DMS53 (cell line): ENCODE results near the gene CCDC171.
"Not testable (repeated sequence)": the region's sequence is repeated elsewhere in the genome, so short reads cannot be mapped to it uniquely, and the experiment has no call there.

Experiments used
- DNase-seq: peaks from one replicate; lab custom pipeline; 2025; lab: John Stamatoyannopoulos, UW

The CCDC171 gene

DNA sequence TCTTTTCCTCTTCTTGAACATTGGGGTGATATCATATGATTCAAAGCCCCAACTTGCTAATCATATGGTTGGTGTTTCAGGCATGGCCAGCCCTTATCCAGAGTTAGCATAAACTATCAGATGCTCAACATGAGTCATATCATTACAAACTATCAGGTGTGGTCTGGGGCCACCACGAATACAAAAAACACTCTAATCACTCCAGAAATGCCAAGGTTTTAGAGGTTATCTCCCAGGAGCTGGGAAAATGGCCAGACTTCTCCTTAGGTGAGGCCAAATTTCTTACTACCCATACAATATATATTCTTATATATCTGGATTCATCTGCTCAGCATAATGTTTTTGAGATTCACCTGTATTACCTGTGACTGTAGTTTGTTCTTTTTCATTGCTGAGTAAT is 210.5 kb downstream of the CCDC171 start:
- no peak for DNase-seq

DNA sequence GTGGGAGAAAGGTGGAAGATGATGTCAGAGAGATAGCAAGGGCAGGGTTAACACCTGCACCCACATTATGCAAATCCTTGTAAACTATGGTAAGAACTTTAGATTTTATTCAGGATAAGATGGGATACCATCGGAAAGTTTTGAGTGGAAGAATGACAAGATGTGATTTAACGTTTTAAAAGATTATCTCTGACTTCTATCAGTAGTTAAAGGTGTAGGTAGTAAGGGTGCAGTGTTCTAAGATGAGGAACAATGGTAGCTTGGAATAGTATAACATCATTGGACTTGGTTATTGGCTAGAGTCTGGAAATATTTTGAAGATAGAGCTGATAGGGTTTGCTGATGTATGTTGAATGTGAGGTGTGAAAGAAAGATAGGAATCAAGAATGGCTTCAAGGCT is 211.3 kb downstream of the CCDC171 start:
- DNase-seq = no peak

DNA sequence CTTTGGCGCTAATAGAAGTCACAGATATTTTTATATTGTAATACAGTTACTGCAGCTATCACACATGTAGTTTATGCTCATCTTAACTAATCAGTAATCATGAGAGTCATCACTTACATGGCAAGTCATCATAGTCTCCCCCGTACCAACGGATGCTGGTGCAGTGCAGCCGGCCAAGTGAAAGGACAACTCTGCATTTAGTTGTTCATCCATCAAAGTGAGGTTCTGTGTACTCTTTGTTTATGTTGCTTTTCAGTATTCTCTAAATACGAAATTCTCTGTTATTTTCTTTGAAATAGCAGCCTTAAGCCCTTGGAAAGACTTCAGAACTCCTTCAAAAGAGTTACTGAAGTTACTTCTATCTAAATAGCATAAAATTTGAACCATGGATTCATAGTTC is 216.7 kb downstream of the CCDC171 start:
- no peak for DNase-seq

DNA sequence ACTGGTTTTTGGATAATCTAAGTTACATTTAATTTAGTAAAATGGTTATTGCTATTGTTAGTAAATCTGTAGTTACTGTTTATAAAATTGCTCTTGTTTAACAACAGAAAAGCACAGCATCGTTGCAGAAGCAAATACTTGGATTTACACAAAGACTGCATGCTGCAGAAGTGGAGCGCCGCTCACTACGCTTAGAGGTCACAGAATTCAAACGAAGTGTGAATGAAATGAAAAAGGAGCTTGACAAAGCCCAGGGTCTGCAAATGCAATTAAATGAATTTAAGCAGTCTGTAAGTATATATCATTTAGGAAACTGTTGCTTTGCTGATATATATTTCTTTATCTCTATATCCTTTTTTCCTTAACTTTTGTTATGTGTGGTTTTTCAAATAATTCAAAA is 226.0 kb downstream of the CCDC171 start:
- DNase-seq = no peak

DNA sequence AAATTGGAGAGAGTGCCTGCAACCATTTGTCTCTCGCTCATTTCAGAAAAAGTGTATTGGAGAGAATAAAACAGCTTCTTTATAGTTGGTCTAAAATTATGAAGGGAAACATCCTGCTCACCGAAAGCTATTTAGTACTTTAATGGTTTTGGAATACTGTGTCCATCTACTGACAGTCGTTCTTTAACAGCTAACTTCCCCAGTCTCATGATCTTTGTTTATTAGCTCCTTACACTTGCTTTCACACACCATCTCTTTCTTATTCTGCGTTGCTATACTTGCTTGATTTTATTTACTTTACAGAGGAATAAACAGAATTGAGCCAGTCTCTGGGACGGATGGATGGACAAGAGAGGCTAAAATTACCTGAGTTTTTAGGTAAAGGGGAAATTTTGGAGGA is 229.3 kb downstream of the CCDC171 start:
- DNase-seq = no peak

DNA sequence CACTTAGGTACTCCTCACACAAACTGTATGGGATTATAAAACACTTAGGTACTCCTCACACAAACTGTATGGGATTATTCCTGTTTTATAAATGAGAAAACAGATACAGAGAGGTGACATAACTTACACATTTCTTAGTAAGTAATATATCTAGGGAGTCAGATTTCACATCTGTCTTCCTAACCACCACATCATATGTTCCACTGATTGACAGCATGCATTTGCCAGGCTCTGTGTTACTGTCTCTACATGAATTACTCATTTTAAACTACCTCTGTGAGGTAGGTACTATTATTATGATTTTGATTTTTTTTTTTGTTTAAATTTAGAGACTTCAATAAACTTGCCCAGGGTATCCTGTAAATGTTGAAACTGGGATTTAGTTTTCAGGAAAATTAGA is 232.7 kb downstream of the CCDC171 start:
- no peak for DNase-seq

DNA sequence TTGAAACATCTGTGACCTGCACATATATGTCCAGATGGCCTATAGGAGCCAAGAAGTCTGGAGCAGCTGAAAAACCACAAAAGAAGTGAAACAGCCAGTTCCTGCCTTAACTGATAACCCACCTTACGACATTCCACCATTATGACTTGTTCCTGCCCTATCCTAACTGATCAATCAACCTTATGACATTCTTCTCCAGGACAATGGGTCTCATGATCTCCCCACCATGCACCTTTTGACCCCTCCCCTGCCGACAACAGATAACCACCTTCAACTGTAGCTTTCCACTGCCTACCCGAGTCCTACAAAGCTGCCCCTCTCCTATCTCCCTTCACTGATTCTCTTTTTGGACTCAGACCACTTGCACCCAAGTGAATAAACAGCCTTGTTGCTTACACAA is 233.8 kb downstream of the CCDC171 start:
- DNase-seq = no peak

DNA sequence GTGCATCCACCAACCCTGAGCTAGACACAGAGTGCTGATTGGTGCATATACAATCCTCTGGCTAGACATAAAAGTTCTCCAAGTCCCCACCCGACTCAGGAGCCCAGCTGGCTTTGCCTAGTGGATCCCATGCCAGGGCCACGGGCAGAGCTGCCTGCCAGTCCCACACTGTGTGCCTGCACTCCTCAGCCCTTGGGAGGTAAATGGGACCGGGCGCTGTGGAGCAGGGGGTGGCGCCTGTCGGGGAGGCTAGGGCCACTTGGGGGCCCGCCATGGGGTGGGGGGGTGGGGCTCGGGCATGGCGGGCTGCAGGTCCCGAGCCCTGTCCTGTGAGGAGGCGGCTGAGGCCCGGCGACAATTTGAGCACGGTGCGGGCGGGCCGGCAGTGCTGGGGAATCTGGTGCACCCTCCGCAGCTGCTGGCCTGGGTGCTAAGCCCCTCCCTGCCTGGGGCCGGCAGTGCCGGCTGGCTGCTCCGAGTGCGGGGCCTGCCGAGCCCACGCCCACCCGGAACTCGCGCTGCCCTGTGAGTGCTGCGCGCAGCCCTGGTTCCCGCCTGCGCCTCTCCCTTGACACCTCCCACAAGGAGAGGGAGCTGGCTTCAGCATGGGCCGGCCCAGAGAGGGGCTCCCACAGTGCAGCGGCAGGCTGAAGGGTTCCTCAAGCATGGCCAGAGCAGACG is 257.5 kb downstream of the CCDC171 start:
- DNase-seq = not testable (repeated sequence)

DNA sequence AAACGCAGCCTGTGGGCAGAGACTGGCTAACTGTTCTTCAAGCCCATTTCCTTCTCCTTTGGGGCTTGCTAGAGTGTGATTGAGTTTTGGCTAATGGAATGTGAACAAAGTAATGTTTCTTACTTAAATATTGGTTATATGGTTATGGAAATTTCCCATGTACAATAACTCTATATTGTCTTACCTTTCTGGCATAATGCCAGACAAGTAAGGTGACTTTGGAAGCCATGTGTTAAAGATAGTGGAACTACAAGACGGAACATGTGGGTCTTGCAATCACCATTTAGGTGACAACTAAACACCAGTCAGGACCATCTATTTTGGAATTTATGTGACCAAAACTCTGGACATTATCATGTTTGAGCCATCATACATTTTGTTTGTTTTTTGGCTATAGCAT is 260.2 kb downstream of the CCDC171 start:
- no peak for DNase-seq

DNA sequence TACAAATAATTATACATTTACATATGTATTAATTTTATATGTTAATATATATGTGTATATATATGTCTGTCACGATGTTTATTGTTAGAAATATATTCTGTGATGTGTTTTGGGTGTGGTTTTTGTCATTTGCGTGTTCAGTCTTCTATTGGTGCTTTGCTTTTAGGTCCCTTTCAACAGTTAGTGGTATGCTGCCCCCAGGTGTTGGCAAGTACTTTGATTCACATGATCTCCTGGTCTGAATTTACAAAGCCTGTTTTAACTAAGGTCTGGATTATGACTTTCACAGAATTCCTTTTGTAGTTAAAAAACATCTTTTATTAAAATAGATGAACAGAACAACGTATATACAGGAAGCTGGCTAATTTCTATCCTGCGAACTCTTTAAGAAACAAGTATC is 271.5 kb downstream of the CCDC171 start:
- DNase-seq = peak; percentile 6

DNA sequence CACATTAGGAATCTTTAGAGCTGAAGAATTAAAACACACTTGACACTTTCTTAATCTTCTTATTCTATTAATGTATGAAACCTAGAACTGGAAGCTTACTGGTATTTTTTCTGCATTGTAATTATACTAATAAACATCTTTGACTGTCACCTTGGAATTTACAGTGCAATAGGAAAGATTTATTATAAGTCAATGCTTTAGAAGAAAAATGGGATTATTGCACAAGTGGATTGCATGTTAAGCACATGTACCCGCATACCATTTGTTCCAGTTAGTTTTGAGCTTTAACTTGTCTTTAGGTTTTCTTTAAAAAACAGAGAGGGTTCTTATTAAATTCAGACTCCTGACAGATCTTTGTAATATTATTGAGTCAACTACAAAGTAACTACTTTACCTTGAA is 278.5 kb downstream of the CCDC171 start:
- DNase-seq = no peak

DNA sequence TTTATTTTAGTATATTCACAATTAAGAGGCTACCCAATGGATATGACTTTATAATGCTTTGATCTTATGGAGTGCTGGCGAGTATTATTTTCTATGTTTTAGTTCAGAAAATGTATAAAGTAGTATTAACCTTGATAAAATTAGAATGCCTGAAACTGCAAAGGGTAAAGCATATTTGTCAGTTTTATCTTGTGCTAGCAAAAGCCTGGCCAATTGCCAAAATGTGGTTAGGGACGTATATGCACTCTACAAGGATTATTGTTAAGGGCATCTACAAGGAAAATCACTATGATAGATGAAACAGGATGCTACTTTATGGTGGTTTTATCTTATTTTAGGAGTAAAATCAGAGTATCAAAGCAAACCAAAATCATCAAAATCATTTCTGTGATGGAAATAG is 281.7 kb downstream of the CCDC171 start:
- DNase-seq = no peak

DNA sequence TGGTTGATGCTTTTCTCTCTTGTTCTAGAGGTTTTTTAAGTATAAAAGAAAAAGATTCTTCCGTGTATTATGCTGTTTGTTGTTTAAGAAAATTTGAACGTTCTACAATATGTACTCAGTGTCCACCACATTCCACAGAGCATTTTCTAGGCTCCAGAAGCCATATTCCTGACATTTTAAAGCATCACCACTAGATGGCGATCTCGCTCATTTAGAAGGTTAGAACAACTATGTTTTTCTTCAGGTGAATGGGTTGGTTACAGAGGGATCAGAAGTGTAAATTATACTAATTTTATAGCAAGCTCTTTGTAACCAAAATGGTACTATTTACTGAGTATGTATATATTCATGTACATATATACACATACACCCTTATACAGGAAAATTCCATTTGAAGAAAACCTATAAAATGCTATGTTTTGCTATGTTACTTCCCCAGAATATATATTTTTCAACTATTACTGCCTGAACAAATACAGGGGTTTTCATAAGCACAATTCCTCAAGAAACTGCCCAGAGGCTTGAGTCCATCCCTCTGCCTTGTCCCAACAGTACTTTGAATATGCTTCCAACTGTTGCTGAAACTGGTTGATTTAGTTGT is 284.3 kb downstream of the CCDC171 start:
- peak; percentile 54 for DNase-seq

DNA sequence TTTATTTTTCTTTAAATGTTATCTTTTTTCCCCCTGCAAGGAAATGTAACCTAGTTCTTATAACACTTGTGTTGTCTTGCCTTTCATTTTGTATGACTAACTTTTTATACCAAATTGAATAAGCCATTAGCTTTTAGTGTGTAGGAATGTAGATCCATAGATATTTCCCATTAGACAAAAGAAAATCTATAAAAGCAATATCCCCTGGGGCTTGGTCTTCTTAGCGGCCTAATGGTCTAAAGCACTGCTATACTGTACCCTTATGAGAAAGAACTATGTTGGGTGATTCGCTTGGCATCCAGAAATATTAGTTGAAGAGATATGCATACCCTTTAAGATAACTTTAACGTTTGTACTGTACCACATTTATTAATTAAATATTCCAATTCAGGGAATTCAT is 289.2 kb downstream of the CCDC171 start:
- no peak for DNase-seq

DNA sequence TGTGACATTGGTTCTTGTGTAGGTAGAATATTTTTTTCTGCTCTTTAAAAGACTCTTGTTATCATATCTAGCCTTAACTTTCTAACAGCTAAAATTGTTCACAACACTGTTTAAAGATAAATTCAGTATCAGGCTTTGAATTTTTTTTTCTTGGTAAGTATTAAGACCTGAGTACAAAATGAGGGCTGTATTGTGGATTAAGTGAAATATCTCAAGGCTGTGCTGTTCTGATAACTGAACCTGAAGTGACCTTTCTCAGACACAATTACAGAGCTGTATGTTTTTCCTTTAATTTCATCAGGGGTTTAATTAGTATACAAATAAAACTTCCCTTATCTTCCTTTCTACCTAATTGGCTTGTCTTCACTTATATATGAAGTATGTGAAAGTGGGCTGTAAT is 290.5 kb downstream of the CCDC171 start:
- DNase-seq = no peak

DNA sequence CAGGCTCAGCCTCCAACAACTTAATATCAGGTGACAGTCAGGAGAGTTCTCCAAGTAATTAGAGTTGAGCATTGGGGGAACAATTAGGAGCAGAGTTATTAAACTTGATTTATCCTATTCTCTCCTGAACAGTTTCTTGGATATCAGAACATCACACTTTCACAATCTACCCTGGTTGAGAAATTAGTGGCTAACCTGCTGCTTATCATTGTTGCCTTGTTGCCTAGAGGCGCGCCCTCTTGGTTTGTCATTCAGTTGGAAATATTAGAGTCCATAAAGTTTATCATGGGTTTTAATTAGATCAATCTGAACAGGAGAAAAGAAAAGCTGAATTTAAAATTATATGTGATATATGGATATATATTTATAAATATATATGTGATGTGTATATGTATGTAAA is 291.1 kb downstream of the CCDC171 start:
- no peak for DNase-seq

DNA sequence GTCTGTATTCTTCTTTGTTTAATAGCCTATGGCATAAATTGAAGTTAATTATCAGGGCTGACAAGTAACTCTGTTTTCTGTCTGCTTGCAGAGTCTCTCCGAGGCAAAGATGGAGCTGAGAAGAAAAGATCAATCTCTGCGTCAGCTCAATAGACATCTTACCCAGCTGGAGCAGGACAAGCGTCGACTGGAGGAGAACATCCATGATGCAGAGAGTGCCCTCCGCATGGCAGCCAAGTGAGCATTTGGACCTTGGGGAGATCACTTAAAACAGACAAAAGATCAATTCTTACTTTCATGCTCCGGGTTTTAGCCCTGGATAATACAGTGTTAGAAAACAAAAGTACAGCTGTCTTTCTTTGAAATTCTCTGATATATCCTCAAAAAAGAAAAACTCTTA is 293.8 kb downstream of the CCDC171 start:
- no peak for DNase-seq

DNA sequence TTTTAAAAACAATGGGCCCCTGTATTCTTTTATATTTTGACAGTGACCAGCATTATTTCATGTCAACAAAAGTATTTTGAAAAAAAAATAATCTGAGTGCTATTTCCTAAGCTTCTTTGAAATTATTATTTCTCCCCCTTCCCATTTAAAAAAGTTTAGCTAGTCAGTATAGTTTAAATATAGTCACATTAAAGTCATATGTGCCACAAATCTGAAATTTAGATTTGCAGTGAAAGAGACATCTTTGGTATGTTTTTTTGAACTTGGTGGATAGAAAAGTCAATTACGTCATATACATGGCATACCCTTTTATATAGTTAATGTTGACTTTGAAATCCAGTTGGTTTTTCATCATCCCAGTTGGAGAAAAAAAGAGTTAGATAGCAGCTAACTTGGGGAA is 297.0 kb downstream of the CCDC171 start:
- no peak for DNase-seq

DNA sequence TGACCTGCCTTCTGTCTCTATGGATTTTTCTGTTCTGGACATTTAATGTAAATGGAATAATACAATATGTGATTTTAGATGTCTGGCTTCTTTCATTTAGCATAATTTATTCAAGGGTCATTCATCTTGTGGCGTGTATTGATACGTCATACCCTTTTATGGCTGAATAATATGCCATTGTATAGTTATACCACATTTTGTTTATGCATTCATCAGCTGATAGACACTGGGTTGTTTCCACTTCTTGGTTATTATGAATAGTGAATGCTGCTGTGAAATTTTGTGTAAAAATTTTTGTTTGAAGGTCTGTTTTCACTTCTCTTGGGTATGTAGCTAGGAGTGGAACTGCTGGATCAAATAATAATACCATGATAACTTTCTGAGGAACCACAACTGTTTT is 298.9 kb downstream of the CCDC171 start:
- no peak for DNase-seq

DNA sequence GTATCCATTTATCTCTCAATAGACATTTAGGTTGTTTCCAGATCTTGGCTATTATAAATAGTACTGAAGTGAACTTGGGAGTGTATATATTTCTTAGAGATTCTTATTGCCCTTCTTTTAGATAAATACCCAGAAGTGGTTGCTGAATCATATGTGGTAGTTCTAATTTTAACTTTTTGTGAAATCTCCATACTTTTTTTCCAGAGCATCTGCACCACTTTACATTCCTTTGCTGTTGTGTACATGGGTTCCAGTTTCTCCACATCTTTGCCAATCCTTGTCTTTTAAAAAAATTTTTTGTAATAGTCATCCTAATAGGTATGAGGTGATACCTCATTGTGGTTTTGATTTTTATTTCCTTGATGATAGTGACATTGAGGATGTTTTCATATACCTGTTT is 303.7 kb downstream of the CCDC171 start:
- no peak for DNase-seq

DNA sequence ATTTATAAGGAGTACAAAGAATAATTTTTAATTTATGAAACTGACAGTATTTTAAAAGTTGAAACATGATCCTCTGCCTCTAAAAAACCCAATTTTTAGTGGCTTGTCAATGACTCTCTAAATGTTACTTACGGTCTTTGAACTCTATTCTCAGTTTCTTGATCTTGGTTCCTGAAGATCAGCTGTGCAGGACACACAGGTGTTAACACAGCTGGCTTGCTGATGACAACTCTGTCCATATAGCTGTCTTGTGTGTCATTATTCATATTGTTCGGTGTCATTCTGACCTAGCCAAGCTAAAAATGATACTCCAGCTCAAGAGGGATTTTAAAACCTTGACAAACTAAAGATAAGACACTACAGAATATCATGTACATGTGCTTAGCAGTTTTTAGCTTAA is 314.5 kb downstream of the CCDC171 start:
- DNase-seq = no peak

DNA sequence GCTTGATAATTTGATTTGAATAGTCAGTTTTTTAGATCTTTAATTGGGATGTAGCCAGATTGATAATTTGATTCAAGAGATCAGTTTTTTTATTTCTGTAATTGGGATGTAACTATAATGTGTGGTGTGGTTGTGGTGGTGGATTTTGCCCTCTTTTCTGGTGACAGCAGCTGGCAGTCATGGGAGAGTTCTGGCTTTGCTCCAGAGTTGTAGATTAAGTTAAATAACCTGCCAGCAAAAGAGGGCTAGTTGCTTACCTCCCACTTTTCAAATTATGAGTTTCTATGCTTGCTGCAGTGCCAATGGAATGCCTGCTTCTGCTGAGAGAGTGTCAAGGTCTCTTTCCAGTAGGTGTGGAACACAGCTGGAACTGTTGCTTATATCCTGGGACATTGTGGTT is 315.1 kb downstream of the CCDC171 start:
- no peak for DNase-seq

DNA sequence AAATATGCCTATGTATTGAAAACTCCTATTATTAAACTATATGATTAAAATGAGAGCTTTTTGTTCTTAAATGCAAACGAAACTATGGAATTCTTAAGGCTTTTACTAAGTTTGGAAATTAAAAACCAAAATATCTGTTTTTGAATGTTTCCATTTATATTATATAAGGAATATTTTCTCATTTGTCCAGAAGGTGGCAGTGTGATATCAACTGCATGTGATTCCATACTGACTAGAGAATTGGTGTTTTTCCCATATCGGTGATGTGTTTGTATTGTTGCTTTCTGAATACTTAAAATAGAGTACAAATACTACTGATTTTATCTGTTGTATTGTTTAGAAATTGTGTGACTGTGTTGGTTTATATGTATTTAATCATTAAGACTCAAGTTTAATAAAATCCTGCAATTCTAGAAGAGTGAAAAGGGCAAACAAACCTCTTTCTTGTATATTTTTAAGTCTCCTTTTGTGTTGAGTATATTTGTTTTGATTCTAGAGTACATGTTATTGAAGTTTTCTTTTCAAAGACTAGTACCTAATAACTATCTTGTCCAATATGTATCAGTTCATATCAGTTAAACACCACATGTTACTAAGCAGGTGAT is 320.8 kb downstream of the CCDC171 start:
- peak; percentile 50 for DNase-seq

DNA sequence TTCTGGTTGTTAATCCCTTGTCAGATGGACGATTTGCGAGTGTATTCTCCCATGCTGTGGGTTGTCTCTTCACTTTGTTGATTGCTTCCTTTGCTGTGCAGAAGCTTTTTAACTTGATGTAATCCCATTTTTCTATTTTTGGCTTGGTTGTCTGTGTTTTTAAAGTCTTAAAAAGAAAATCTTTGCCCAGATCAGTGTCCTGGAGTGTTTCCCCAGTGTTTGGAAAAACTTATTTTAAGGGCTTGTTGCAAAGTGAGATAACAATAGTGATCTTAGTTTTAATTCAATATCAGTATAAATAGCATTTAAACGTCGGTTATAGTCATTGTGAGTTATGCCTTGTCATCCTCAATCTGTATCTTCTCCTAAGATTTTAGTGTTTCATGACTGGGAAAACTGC is 329.5 kb downstream of the CCDC171 start:
- no peak for DNase-seq
